NCI-H2171 (cell line): ENCODE data around the gene CEND1.

Source experiments
- DNase-seq: peaks from one replicate; lab custom pipeline; 2025; lab: John Stamatoyannopoulos, UW

Gene CEND1

DNA sequence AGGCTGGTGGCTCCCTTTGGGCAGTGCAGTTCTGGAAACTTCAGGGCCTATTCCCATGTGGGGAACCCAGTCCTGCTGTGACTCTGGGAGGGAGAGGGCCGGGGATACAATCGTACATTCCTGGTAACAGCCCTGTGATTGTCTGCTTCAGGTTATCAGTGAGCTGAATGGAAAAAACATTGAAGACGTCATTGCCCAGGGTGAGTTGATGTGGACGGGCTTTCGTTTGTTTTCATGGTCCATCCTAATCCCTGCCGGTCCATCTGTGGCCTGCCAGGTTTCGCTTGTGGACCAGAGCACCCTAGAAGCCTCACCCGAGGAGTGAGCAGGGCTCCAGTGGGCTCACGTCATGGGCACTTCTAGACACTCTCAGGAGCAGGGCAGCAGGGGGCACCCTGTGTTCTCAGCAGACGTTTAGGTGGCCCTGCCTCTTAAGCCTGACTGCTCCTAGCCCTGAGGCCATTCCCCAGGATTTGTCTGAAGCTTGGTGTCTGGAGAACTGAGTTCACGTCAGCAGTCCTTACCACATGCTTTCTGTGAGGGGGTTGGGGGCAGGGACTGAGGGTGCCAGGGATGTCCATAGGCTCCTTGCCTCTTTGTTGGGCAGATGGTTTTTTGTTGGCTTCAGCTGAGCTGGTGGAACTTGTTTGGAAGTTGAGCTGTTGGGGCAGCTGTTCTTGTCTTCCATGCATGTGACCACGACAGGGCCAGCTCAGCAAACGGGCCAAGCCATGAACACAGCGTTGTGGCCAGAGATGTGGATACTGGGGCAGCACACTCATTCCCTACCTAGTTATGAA is 21.8 kb upstream of the CEND1 start:
- DNase-seq: no peak

DNA sequence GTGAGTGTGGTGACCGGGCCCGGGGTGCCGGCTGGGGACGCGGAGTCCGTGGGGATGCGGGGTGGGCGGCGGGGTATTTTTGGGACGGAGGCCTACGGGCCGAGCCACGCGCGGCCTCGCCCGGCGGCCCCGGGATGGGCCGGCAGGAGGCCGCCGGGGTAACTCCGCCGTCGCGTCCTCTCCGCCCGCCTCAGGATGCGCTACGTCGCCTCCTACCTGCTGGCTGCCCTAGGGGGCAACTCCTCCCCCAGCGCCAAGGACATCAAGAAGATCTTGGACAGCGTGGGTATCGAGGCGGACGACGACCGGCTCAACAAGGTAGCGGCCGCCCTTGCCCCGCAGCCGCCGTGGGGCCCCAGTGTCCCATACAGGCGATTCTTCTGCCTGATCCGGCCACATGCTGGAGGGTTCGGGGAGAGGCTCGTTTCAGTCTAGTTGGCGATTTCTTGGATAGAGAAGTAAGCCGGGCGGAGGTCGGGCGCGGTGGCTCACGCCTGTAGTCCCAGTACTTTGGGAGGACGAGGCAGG is 20.2 kb upstream of the CEND1 start:
- DNase-seq: no peak

GRCh38 chr11:809287-810039 is 19.6 kb upstream of the CEND1 start, which contains the start of gene RPLP2:
Gene RPLP2, plus strand, starts transcription at chr11:809967. Its CDS starts 268 bp downstream, at chr11:810235.
- DNase-seq: peak; percentile 82

DNA sequence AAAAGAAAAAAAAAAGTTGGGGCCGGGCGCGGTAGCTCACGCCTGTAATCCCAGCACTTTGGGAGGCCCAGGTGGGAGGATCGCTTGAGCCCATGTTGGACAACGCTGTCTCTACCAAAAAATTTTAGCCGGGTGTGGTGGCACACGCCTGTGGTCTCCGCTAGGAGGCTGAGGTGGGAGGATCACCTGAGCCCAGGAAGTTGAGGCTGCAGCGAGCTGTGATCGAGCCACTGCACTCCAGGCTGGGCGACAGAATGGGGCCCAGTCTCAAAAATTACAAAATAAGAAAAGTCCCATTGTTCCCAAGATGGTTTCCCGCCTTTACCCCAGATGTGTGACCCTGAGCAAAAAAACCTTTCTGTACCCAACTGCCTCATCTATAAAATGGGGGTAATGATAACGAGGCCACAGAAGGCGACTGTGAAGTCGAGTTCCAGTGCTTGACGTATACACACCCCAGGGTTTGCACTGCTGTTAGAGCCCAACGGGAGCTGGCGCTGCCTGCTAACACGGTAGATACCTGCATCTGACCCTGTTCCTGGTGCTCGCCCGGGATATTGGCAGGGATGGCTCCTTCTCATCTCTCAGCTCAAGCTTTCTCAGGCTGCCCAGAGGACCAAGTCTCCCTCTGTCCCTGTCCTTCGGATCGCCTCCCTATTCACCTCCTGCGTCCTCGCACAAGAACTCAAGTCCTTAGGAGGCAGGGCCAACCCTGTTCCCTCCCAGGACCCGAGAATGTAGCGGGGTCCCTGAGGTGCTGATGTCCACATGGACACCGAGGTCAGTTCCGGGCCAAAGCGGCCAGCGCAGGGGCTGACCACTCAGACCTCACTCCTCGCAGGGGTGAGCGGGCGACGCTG is 18.8 kb upstream of the CEND1 start:
- no peak for DNase-seq

GRCh38 chr11:804599-804964 is 14.7 kb upstream of the CEND1 start:
- DNase-seq: no peak

DNA sequence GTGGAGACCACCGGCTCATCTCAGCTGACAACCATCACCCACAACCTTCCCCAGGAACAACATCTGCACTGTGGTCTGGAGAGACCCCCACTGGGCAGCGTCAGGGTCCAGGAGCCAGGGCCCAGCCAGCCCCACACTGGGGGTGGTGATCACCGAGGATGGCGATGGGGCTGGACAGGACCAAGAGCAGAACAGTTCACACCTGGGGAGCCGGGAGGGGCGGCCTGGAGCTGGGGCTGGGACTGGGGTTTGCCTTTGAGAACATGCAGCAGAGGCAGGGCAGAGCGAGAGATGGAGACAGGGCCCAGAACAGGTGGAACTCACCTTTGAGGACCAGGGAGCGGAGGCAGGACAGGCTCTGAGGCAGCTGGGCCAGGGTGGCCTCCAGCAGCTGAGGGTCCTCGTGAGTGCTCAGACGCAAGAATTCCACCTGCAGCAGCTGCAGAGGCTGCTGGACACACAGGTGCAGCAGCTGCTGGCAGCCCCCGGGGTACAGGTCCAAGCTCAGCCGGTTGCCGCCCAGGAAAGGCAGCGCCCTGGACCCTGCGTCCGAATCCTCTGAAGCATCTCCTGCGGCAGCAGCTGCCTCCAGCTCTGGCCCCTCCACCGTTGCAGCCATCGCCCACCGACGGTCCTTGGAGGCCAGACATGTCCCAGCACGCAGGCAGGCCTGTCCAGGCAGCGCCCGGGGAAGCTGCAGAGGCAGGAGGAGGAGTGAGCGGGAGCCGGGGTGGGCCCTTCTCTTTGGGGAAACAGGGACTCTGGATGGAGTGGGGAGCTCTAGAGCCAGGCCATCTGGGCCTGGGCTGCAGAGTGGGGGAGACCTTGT is 14.1 kb upstream of the CEND1 start:
- DNase-seq: no peak

GRCh38 chr11:803467-803742 is 13.5 kb upstream of the CEND1 start:
- DNase-seq: no peak

DNA sequence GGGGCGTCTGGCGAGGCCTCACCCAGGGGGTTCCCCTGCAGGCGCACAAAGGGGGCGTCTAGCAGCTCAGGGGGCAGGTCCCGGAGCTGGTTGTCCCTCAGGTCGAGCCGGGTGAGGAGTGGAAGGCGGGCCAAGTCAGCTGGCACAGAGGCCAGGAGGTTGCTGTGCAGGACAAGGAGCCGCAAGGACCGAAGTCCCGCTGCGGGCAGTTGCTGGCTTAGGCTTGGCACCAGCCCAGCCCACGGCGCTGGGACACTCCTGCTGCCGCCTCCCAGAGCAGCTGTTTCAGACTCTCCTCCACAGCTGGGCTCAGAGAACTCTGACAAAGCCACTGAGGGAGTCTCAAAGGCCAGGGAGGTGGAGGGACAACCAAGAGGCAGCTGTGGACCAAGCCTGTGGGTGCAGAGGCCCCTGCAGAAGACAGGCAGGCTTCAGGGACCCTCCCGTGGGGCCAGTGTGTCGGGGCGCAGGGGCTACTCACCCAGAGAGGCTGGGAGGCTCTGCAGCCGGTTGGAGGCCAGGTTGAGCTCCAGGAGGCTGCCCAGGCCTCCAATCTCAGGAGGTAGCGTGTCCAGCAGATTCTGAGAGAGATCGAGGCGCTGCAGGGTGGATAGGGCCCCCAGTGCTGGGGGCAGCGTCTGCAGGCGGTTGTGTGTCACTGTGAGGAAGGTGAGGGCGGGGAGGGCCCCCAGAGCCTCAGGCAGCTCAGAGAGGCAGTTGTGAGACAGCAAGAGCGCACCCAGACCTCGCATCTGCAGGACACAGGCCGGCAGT is 13.0 kb upstream of the CEND1 start:
- DNase-seq: no peak

GRCh38 chr11:802018-802617 is 12.2 kb upstream of the CEND1 start:
- no peak for DNase-seq

DNA sequence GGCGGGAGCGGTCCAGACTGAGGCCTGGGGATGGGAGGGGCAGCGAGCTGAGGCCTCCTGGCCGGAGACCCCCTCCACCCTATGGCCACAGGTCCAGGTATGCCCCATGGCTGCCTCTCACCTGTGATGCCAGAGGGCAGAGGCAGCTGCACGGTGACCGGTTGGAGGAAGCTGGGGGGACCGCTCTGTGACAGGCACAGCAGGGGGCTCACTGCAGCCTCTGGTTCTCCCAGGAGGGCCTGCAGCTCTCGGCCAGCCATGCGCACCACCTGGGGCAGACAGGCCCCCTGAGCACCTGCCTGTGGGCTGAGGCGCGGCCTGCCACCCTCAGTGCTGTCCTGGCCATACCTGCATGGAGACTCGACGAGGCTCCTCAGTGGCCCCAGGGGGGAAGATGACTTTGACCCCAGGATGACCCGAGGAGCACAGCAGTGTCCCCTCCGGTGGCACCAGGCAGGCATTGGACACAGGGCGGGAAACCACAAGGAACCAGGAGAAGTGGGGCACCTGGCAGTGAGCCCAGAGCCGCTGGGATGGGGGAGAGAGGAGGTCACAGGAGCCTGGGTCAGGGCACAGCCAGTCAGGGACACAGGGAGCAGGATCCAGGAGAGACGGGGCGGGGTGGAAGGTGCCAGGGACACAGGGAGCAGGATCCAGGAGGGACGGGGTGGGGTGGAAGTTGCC is 11.3 kb upstream of the CEND1 start:
- DNase-seq: no peak

DNA sequence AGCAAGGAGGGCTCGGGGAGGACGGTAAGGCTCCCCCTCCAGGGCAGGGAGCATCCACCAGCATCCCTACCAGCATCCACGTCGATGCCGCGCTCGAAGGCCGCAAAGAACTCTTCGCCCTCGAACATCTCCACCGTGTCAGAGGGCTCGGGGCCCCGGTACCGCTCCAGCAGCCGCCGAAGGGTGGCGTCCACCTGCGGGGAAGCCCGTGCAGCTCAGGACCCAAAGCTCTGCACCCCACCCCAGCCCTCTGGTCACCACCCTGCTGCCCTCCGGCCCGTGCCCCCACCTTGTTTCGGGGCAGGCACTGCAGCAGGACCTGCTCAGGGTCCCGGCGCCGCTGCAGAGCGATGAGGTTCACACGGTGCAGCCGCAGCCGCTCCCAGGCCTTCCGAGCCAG is 10.6 kb upstream of the CEND1 start:
- DNase-seq: no peak

- no peak for DNase-seq
These were observed 9.9 kb upstream of the CEND1 start for GRCh38 chr11:799641-800316.

DNA sequence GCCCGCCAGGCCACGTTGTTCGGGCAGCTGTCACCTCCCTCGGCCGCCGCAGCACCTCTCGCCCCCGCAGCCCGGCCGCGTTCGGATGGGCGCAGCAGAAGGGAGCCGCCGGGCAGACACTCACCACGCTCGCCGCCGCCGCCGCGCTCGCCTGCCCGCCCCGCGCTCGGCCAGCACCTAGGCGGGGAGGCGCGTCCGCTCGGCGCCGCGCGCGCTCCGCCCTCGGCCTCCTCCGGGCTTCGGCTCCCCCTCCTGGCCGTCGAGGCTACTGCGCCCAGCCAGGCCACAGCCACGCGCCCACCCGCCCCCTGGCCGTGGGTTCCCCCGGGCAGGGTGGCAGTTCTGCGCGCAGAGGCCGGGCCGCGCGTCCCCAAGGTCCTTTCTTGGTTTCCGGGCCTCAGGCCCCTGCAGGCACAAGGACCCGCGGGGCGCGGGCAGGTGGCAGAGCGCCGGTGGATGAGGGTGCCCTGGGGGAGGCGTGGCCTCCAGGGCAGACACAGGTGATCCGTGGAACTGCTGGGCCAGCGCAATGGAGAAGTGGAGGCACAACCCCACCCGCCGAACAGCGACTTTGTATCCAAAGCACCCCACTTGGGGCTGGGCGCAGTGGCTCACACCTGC is 8.3 kb upstream of the CEND1 start, which contains the start of gene SLC25A22:
Gene SLC25A22, minus strand, starts transcription at position 189 of the 621 bp plus-strand sequence. CDS start 3,275 bp downstream, outside the sequence.
- peak; percentile 56 for DNase-seq

- DNase-seq: peak; percentile 77
These were observed 7.6 kb upstream of the CEND1 start for GRCh38 chr11:797296-798092.

DNA sequence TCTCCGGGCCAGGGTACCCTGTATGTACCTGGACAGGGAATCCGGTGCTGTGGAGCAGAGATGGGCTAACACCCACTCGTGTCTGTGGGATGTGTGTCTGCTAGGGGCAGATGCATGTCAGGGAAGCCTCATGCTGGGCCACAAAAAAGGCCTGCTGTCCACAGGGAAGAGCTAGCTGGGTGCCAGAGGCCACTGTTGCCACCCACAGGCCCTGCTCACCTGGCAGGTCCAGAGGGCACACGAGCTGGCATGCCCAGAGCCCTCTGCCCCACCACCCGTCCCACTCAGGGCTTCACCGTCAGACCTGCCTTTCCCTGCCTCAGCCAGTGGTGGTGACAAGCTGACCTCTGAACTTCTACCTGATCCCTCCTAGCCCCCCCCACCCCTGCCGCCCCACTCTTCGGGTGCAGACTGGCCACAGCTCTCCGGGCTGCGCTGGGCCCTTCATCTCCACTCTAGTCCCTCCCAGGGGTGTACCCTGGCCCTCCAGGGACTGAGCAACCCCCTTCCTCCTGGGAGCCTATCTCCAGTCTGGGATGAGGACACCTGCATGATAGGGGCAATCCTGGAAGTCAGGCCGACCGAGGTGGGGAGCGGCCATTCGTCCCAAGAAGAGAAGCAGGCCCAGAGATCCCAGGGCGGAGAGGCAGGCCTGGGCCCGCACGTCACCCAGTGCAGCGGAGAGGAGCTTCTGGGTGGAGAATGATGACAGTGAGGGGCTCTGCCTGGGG is 6.8 kb upstream of the CEND1 start:
- DNase-seq: no peak

GRCh38 chr11:795634-796564 is 6.0 kb upstream of the CEND1 start:
- DNase-seq: no peak
